ENCODE data around the gene STEAP4. TPM values are rescaled to one million over a fixed set of nuclear protein-coding genes. Genes with fewer than 3 reads are reported as not detected.

The STEAP4 gene
- polyA plus RNA-seq, 2 of the 4 experiments (the other 2 are of a cell fraction), result not detected

- Histone ChIP-seq H3K27ac (no peak overlapping the region), H3K9me3 (no peaks in the 10 kb centered on the region), H3K4me1 (no peaks in the 10 kb centered on the region), H3K4me2 (no peak overlapping the region), H3K4me3 (no peak overlapping the region)
- TF ChIP-seq POLR2A (IDR thresholded peaks at IDR 0.05; ENCODE audit: low read length) (no peak), HES2 (IDR thresholded peaks at IDR 0.05) (no peak)
- WGBS (ENCODE audit: missing lambda C conversion rate), result 30% methylated on average over 3 of the region's 3 CpGs
- FAIRE-seq (no peak), ATAC-seq (no peak), DNase-seq (ENCODE audit: low read depth in 1 of 2, low spot score in 1 of 2) (no peak)
- POLR2A ChIA-PET, result no interaction called here
- CTCF ChIA-PET, result no interaction called here
Measured at GRCh38 chr7:88269586-88269985, 37.1 kb downstream of the STEAP4 start.

- 0% methylated on average over 2 of the region's 2 CpGs for WGBS (ENCODE audit: missing lambda C conversion rate)
Measured at GRCh38 chr7:88268858-88269257, 37.8 kb downstream of the STEAP4 start.

GRCh38 chr7:88268051-88268450, 38.6 kb downstream of the STEAP4 start:
- no peaks in the 10 kb centered on the region for H3K4me1 ChIP-seq
- no peak overlapping the region for H3K4me2 ChIP-seq
- POLR2A ChIA-PET, result no interaction called here
- no peak overlapping the region for H3K27ac ChIP-seq
- TF ChIP-seq KDM5A (IDR thresholded peaks at IDR 0.05) (no peak), RAD21 (conservative IDR thresholded peaks at IDR 0.05 in 1 of 2, IDR thresholded peaks at IDR 0.05 in 1 of 2) (no peak), ZNF302 (CRISPR knock-in tag; IDR thresholded peaks at IDR 0.05) (no peak), HOXA7 (CRISPR knock-in tag; IDR thresholded peaks at IDR 0.05) (no peak), HDAC2 (IDR thresholded peaks at IDR 0.05) (no peak), RFX5 (IDR thresholded peaks at IDR 0.05) (no peak), CHD4 (IDR thresholded peaks at IDR 0.05; ENCODE audit: borderline replicate concordance) (no peak), ELK1 (IDR thresholded peaks at IDR 0.05; ENCODE audit: low read depth, low read length) (no peak), MYC (IDR thresholded peaks at IDR 0.05; ENCODE audit: borderline replicate concordance, low read length) (no peak), SMC3 (IDR thresholded peaks at IDR 0.05) (no peak)
- no peak for DNase-seq (ENCODE audit: low read depth in 1 of 2, low spot score in 1 of 2)
- ATAC-seq, result no peak
- H3K4me3 ChIP-seq, result no peak overlapping the region
- 0% methylated on average over 2 of the region's 2 CpGs for WGBS (ENCODE audit: missing lambda C conversion rate)
- FAIRE-seq, result no peak
- CTCF ChIA-PET, result no interaction called here
- no peaks in the 10 kb centered on the region for H3K9me3 ChIP-seq

More at GRCh38 chr7:88268858-88269257, 37.8 kb downstream of the STEAP4 start:
- TF ChIP-seq POLR2AphosphoS2 (conservative IDR thresholded peaks at IDR 0.05; ENCODE audit: low read length), result no peak
- no peak for TF ChIP-seq NPAS2 (CRISPR knock-in tag; IDR thresholded peaks at IDR 0.05; ENCODE audit: borderline replicate concordance)
- TF ChIP-seq HMGXB4 (CRISPR knock-in tag; IDR thresholded peaks at IDR 0.05; ENCODE audit: borderline replicate concordance), result no peak
- no peak for TF ChIP-seq SREBF2 (IDR thresholded peaks at IDR 0.05)
- TF ChIP-seq CHD2 (IDR thresholded peaks at IDR 0.05; ENCODE audit: low read length, partially characterized antibody), result no peak
- Histone ChIP-seq H3K4me2 (no peak overlapping the region), H3K27ac (no peak overlapping the region), H3K9me3 (no peaks in the 10 kb centered on the region), H3K4me3 (no peak overlapping the region), H3K4me1 (no peaks in the 10 kb centered on the region)
- ChIA-PET POLR2A (no interaction called here), CTCF (no interaction called here)
- no peak for FAIRE-seq
- no peak for DNase-seq (ENCODE audit: low read depth in 1 of 2, low spot score in 1 of 2)
- ATAC-seq, result no peak

GRCh38 chr7:88267421-88267820, 39.3 kb downstream of the STEAP4 start:
- Histone ChIP-seq H3K4me2 (no peak overlapping the region), H3K4me3 (no peak overlapping the region), H3K27ac (no peak overlapping the region), H3K4me1 (no peaks in the 10 kb centered on the region), H3K9me3 (no peaks in the 10 kb centered on the region)
- ChIA-PET POLR2A (no interaction called here), CTCF (no interaction called here)
- WGBS (ENCODE audit: missing lambda C conversion rate), result 66% methylated on average over 4 of the region's 4 CpGs
- TF ChIP-seq HOXB5 (CRISPR knock-in tag; IDR thresholded peaks at IDR 0.05) (no peak), HMGXB4 (CRISPR knock-in tag; IDR thresholded peaks at IDR 0.05; ENCODE audit: borderline replicate concordance) (no peak), CHD2 (IDR thresholded peaks at IDR 0.05; ENCODE audit: low read length, partially characterized antibody) (no peak), ZNF302 (CRISPR knock-in tag; IDR thresholded peaks at IDR 0.05) (no peak), E2F6 (IDR thresholded peaks at IDR 0.05; ENCODE audit: borderline replicate concordance, low read depth) (no peak), GATA3 (IDR thresholded peaks at IDR 0.05; ENCODE audit: borderline replicate concordance) (no peak), RNF2 (IDR thresholded peaks at IDR 0.05; ENCODE audit: borderline replicate concordance, low read depth) (no peak), EP300 (IDR thresholded peaks at IDR 0.05) (no peak), ZFP36 (IDR thresholded peaks at IDR 0.05; ENCODE audit: borderline replicate concordance, partially characterized antibody) (no peak), RFX5 (IDR thresholded peaks at IDR 0.05) (no peak), CEBPB (IDR thresholded peaks at IDR 0.05) (no peak), HDAC2 (IDR thresholded peaks at IDR 0.05) (no peak), MAFK (IDR thresholded peaks at IDR 0.05; ENCODE audit: partially characterized antibody) (no peak), RARB (CRISPR knock-in tag; IDR thresholded peaks at IDR 0.05) (no peak), KDM1A (IDR thresholded peaks at IDR 0.05; ENCODE audit: low read depth) (no peak)
- no peak for ATAC-seq
- no peak for DNase-seq (ENCODE audit: low read depth in 1 of 2, low spot score in 1 of 2)
- no peak for FAIRE-seq

Measured in A549 (cell line).